Aorta (tissue), 5 donors: ENCODE measurements around the gene FCN1. TPM values are rescaled to one million over a fixed set of nuclear protein-coding genes. Genes with fewer than 3 reads are reported as not detected.
A peak's percentile ranks its signal among the peaks of the same experiment; 100 is the strongest.

Experiments
- ATAC-seq: fragments of 200-7000 bp; cut with Tn5 transposase; one replicate; pipeline ENCODE4 v1.9.1; 2022; ENCODE audit warnings: moderate library complexity; ENCODE audit not compliant: low FRiP score
- DNase-seq, 2 donors: peaks; one replicate each; pipeline ENCODE4 v3.0.0-alpha.2; 2020
- H3K27ac ChIP-seq, 2 donors: one replicate each; pipeline ENCODE4 v1.5.1; 2013; ENCODE audit warnings: low read length in 2 of 2, mild to moderate bottlenecking in 2 of 2, moderate library complexity in 2 of 2, control low read depth in 1 of 2, inconsistent platforms in 1 of 2, low read depth in 1 of 2
- H3K27me3 ChIP-seq, 2 donors: one replicate each; pipeline ENCODE4 v1.6.1; 2013; ENCODE audit warnings: control low read depth in 1 of 2, low read length in 1 of 2, mild to moderate bottlenecking in 1 of 2, moderate library complexity in 1 of 2; ENCODE audit not compliant: insufficient read depth in 2 of 2, control insufficient read depth in 1 of 2
- H3K36me3 ChIP-seq, 2 donors: one replicate each; pipeline ENCODE4 v1.6.1; 2013; ENCODE audit warnings: control low read depth in 1 of 2, low read length in 1 of 2, mild to moderate bottlenecking in 1 of 2; ENCODE audit not compliant: insufficient read depth in 2 of 2, control insufficient read depth in 1 of 2
- H3K4me1 ChIP-seq, 2 donors: one replicate each; pipeline ENCODE4 v1.6.1; 2013; ENCODE audit warnings: low read length in 2 of 2, control low read depth in 1 of 2, mild to moderate bottlenecking in 1 of 2, moderate library complexity in 1 of 2; ENCODE audit not compliant: insufficient read depth in 2 of 2, control insufficient read depth in 1 of 2
- H3K4me3 ChIP-seq, 2 donors: one replicate each; pipeline ENCODE4 v1.5.1; 2013; ENCODE audit warnings: low read length in 2 of 2, control low read depth in 1 of 2, mild to moderate bottlenecking in 1 of 2
- H3K9me3 ChIP-seq: one replicate; pipeline ENCODE4 v1.6.1; 2013; ENCODE audit warnings: mild to moderate bottlenecking, low read length; ENCODE audit not compliant: control insufficient read depth
- WGBS, 2 donors: extraction: QIAGEN DNeasy Blood & Tissue Kit; methylation state at CpG; one replicate each; pipeline ENCODE4 v1.1.7; 2013; 5-methylcytosine and 5-hydroxymethylcytosine counted together
- intact Hi-C, 2 donors: fragments of 100-400 bp; cut with DNase I; formaldehyde crosslinking; loops; one replicate each; pipeline versions ENCODE4 v1.14.2 to v1.15.0; 2022
- polyA plus RNA-seq, 2 donors: library from polyadenylated mRNA; stranded (reverse); fragments of 200-250 nt; gene quantifications; one replicate each; pipeline ENCODE4 v1.2.3, GENCODE V29; 2013
- total RNA-seq, 2 donors: library from RNA; stranded (reverse); fragmentation: NEBNext Ultra II Directional; extraction: Animal tissue kit (Norgen Biotek cat#: 25700); gene quantifications; one replicate each; pipeline ENCODE4 v1.2.1, GENCODE V29; 2021
- donor health status: healthy with polysubstance abuse.
- donor health status: Bipolar disorder and iron deficiency.
- donor health status: DM: no; HTN: no; CAD: no.
- donor health status: DM: no; HTN: no; CAD: no.
- donor health status: DM: yes; HTN: yes; CAD: no.

FCN1 gene
- total and polyA plus RNA-seq, 4 donors: 0.97 to 14.4 (median 6.0) TPM

DNA sequence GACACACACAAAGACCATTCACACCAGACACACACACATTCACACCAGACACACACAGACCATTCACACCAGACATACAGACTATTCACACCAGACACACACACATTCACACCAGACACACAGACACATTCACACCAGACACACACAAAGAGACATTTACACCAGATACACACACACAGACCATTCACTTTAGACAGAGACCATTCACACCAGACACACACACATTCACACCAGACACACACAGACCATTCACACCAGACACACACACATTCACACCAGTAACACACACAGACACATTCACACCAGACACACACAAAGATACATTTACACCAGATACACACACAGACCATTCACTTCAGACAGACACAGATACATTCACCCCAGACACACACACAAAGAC lies 29.0 kb upstream of the FCN1 start:
- Histone ChIP-seq H3K4me3 (no peak overlapping the region), H3K27me3 (no peaks in the 10 kb centered on the region), H3K27ac (no peak overlapping the region), H3K36me3 (no peaks in the 10 kb centered on the region), H3K4me1 (no peaks in the 10 kb centered on the region), H3K9me3 (no peaks in the 10 kb centered on the region)
- ATAC-seq (no peak), DNase-seq (no peak)
- intact Hi-C loops: no loop called here

DNA sequence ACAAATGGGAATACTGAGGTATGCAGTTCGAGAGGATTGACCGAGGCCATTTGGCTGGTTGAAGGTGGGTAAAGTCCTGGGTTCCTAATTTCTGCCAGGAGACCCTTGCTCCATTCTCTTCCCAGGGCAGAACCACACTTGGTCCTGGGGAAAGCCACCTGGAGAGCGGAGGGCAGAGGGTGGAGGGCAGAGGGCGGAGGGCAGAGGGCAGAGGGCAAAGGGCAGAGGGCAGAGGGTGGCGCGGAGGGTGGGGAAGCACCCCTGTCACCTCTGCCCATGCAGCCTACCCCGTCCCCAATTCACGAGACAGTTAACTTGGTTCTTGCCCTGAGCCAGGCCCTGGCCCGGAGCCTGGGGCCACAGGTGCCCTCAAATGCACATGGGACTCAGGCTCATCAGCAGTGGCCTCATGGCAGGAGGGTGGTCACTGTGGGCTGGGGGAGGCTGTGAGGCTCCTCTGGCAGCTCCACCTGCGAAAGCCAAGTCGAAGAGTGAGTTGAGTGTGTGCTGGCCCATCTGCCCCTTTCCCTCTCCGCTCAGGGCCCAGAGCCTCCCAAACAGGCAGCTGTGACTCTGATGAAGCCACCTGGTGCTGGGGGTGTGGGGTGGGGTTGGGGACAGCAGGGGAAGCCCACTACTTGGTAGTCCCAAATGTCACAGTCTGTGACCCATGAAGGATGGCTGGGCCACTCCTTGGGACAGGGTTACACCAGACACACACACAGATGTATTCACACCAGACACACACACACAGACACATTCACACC lies 28.0 kb upstream of the FCN1 start:
- intact Hi-C loops: no loop called here
- Histone ChIP-seq H3K9me3 (no peaks in the 10 kb centered on the region), H3K27ac (no peak overlapping the region), H3K4me1 (no peaks in the 10 kb centered on the region), H3K27me3 (no peaks in the 10 kb centered on the region), H3K4me3 (no peak overlapping the region), H3K36me3 (no peaks in the 10 kb centered on the region)
- DNase-seq (peak; percentile 34 to 56), ATAC-seq (no peak)
- 87 to 90% methylated on average over 12 of the region's 12 CpGs for WGBS, 2 donors

DNA sequence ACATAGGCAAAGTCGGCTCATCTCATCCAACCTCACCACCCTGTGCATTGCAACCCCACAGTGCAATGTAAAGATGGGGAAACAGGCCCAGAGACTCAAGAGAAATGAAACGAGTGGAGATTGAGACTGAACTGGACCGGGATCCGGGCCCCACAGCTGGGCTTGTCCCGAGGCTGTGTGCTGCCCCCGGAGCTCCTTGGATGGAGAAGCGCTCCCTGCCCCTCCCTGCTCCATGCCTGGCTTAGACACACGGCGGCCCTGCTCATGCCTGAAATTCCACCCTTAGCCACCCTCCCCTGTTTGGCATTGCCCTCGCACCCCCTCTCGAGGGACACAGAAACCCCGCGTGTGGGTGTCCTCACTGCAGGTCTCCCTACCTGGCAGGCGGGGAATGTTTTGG lies 27.2 kb upstream of the FCN1 start:
- Histone ChIP-seq H3K4me3 (no peak overlapping the region), H3K4me1 (no peaks in the 10 kb centered on the region), H3K27ac (no peak overlapping the region), H3K36me3 (no peaks in the 10 kb centered on the region), H3K9me3 (no peaks in the 10 kb centered on the region), H3K27me3 (no peaks in the 10 kb centered on the region)
- ATAC-seq (peak; percentile 28), DNase-seq (peak; percentile 21 to 70)
- 42 to 44% methylated on average over 14 of the region's 14 CpGs for WGBS, 2 donors
- intact Hi-C loops: no loop called here

DNA sequence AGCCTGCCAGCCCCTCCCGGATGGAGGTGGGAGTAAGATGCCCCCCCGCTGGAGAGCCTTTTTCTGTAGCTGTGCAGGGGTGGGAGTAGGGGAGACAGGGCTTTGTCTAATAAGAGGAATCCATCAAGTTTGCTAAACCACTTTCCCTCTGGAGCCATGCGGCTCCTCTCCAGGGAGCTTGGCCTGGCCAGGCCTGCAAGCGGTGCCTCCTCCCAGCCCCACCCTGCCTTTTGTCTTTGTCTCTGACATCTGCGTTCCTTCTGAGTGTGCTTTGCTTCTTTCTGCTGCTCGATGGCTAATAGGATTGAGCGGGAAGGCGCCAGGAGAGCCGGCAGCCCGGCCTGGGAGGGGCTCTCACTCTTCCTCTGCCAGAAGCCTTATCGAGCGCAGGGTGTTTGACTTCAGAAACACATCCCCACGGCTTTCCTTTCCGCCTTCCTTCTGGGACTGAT lies 26.7 kb upstream of the FCN1 start:
- WGBS, 2 donors: 9 to 14% methylated on average over 14 of the region's 14 CpGs
- Histone ChIP-seq H3K27ac (no peak overlapping the region), H3K9me3 (no peaks in the 10 kb centered on the region), H3K4me1 (no peaks in the 10 kb centered on the region), H3K4me3 (no peak overlapping the region), H3K36me3 (no peaks in the 10 kb centered on the region), H3K27me3 (no peaks in the 10 kb centered on the region)
- intact Hi-C loops: no loop called here
- DNase-seq (peak; percentile 37 to 55), ATAC-seq (peak; percentile 36)

DNA sequence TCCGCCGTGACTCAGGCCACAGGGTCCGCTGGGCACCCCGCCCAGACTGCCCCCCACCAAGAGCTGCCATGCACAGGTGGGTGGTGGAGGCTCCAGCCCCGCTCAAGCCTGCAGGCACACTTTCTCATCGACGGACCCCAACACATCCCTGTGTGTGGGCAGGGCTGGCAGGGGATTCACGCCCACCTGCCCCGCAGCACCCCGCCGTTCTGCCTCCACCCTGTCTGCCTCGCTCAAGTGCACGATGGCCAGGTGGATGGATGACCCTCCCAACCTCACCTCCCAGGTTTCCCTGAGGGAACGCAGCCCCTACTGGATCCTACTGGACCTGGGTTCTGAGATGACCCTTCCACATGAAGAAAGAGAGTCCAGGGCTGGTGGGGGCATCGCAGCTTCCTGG lies 26.1 kb upstream of the FCN1 start:
- intact Hi-C loops: no loop called here
- Histone ChIP-seq H3K4me1 (no peaks in the 10 kb centered on the region), H3K9me3 (no peaks in the 10 kb centered on the region), H3K36me3 (no peaks in the 10 kb centered on the region), H3K4me3 (no peak overlapping the region), H3K27me3 (no peaks in the 10 kb centered on the region), H3K27ac (no peak overlapping the region)
- 83 to 86% methylated on average over 15 of the region's 15 CpGs for WGBS, 2 donors
- DNase-seq (peak; percentile 34 to 69), ATAC-seq (no peak)

DNA sequence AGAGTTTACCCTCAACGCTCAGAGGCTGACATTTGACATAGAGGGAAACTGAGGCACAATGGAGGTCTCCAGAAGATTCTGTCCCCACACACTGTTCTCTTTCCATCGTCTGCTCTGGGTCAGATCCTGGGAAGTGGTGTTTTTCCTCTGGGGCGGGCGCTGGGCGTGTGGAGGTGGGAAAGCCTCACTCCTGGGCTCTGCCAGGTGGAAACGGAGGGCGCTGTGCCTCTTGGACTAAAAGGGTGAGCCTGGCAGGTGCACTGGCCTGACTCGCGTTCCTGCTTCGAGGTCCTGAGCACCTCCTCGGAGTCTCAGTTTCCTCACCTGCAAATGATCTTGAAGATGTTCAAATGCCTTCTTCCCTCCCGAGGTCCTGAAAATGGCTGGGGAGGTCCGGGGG lies 25.7 kb upstream of the FCN1 start:
- intact Hi-C loops: no loop called here
- no peak overlapping the region for H3K27ac ChIP-seq
- ATAC-seq: no peak
- H3K4me1 ChIP-seq: no peaks in the 10 kb centered on the region
- H3K9me3 ChIP-seq: no peaks in the 10 kb centered on the region
- H3K36me3 ChIP-seq: no peaks in the 10 kb centered on the region
- 88 to 93% methylated on average over 13 of the region's 13 CpGs for WGBS, 2 donors
- no peaks in the 10 kb centered on the region for H3K27me3 ChIP-seq
- no peak overlapping the region for H3K4me3 ChIP-seq
- peak; percentile 32 to 73 for DNase-seq

DNA sequence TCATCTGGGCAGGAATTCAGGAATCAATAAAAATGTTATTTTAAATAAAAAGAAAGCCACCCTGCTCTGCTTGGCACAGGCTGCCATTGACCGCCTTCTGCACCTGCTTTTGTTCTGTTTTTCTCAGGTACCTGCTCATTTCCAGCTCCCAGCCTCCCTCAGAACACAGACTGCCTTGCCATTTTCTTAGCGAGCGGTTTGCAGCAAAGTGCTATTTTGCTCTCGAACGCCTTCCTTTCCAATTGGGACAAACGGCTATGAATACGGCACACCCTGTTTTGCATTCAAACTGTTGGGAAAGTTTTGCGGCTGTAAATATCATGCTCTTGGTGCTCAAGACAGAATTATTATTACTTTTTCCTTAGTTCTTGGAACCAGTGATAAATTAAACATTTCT lies 25.1 kb upstream of the FCN1 start:
- intact Hi-C loops: no loop called here
- H3K9me3 ChIP-seq: no peaks in the 10 kb centered on the region
- DNase-seq: peak in 1 of 2 donors; percentile 49
- H3K4me3 ChIP-seq: no peak overlapping the region
- H3K27ac ChIP-seq: no peak overlapping the region
- WGBS, 2 donors: 48 to 53% methylated on average over 8 of the region's 8 CpGs
- H3K4me1 ChIP-seq: no peaks in the 10 kb centered on the region
- no peaks in the 10 kb centered on the region for H3K36me3 ChIP-seq
- no peaks in the 10 kb centered on the region for H3K27me3 ChIP-seq
- no peak for ATAC-seq

DNA sequence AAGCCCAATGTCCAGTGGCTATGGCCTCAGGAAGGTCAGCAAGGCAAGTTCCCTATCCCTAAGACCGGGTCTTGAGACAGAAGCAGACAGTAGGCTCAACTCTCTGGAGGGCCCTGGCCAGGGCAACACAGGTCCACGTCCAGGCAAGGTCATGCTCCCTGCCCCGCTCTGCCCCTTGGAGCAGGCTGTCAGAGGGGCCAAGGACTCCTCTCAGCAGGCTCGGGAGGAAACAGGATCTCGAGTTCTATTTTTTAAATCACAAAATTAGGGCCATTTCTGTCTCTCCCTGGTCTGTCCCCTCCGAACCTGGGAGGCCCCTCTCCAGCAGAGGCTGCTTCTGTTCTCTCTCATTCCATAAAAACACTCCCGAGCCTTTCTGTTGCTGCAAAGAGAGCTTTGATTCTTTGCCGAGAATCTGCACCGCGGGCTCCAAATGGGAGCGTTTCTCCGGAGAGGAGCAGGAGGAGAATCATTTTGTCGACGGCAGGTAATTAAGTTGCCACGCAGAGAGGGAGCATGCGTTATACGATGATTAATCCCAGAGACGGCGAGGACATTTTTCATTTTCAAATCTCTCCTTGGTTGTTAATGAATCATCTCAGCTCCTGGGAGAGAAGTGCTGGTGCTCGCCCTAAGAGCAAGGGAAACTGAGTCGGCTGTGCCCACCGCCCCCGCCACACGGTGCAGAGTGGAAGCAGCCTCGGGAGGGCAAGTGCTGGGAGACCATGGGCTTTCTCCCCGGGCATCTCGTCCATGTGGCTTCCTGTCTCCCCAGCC lies 24.5 kb upstream of the FCN1 start:
- Histone ChIP-seq H3K36me3 (no peaks in the 10 kb centered on the region), H3K4me1 (no peaks in the 10 kb centered on the region), H3K9me3 (no peaks in the 10 kb centered on the region), H3K27me3 (no peaks in the 10 kb centered on the region), H3K27ac (no peak overlapping the region), H3K4me3 (no peak overlapping the region)
- DNase-seq (peak; percentile 14 to 32), ATAC-seq (no peak)
- WGBS, 2 donors: 25 to 28% methylated on average over 27 of the region's 27 CpGs
- intact Hi-C loops: no loop called here
